ENCODE measurements around the gene BFSP2. TPM values are rescaled to one million over a fixed set of nuclear protein-coding genes. Genes with fewer than 3 reads are reported as not detected.

BFSP2 gene
- total RNA-seq, 4 donors from 2014 or later, result 2.6 TPM; not detected in 3

DNA sequence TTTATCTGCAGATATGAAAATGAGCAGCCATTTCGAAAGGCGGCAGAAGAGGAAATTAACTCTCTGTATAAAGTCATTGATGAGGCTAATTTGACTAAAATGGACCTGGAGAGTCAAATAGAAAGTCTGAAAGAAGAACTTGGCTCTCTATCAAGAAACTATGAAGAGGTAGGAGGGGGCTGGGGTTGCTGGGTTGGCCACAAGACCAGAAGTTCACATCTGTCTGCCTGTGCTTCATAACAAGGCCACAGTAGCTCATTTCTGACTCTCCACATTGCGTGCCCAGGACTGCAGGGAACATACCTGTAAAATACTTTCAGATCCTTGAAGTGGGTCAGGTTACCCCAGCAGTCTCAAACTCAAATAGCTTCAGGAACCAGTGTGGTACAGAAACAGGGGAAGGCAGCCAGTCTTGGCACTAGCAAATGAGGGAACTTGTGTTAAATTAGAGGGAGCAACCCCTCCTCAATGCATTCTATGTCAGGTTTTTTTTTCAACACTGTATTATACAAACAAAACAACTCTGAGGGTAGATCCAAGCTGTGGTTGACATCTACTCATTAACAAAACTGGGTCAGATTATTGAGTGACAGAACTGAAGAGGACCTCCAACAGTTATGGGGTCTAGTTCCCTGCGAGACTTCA is 48.7 kb downstream of the BFSP2 start:
- DNase-seq (ENCODE audit: low spot score in 2 of 2), result no peak
- TF ChIP-seq CTCF (IDR thresholded peaks at IDR 0.05), result no peak
- TF ChIP-seq POLR2A (IDR thresholded peaks at IDR 0.05), result no peak
- no peak for TF ChIP-seq EP300 (IDR thresholded peaks at IDR 0.05)
- Histone ChIP-seq H3K27me3 (no peaks in the 10 kb centered on the region), H3K27ac (no peak overlapping the region), H3K4me3 (no peak overlapping the region), H3K36me3 (no peaks in the 10 kb centered on the region), H3K4me1 (peaks cover 0 to 15% (median 4%) of the 10 kb centered on the region in 4 donors), H3K9me3 (no peaks in the 10 kb centered on the region)
- WGBS, 2 donors, result 55 to 83% methylated on average over 4 of the region's 4 CpGs

DNA sequence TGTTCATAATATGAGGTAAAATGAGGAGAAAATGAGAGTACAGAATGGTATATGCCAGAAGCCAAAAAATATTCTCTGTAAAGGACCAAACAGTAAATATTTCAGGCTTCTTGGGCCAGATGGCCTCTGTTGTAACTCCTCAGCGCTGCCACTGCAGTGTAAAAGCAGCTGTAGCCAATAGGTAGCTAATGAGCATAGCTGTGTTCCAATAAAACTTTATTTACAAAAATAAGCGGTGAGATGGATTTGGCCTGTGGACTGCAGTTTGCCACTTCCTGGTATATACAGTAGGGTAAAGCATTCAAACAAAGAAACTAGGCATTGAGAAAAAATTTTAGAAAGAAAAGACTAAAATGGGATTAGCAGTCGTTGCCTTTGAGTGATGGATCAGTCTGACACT is 51.5 kb downstream of the BFSP2 start:
- TF ChIP-seq CTCF (IDR thresholded peaks at IDR 0.05), result no peak
- TF ChIP-seq POLR2A (IDR thresholded peaks at IDR 0.05), result no peak
- no peak for TF ChIP-seq EP300 (IDR thresholded peaks at IDR 0.05)
- DNase-seq (ENCODE audit: low spot score in 2 of 2), result no peak
- H3K4me1 ChIP-seq, result peaks cover 0 to 15% (median 4%) of the 10 kb centered on the region in 4 donors
- no peaks in the 10 kb centered on the region for H3K36me3 ChIP-seq
- no peaks in the 10 kb centered on the region for H3K9me3 ChIP-seq
- H3K27ac ChIP-seq, result no peak overlapping the region
- WGBS, 2 donors, result 94 to 96% methylated on average over 3 of the region's 3 CpGs
- no peaks in the 10 kb centered on the region for H3K27me3 ChIP-seq
- H3K4me3 ChIP-seq, result no peak overlapping the region

DNA sequence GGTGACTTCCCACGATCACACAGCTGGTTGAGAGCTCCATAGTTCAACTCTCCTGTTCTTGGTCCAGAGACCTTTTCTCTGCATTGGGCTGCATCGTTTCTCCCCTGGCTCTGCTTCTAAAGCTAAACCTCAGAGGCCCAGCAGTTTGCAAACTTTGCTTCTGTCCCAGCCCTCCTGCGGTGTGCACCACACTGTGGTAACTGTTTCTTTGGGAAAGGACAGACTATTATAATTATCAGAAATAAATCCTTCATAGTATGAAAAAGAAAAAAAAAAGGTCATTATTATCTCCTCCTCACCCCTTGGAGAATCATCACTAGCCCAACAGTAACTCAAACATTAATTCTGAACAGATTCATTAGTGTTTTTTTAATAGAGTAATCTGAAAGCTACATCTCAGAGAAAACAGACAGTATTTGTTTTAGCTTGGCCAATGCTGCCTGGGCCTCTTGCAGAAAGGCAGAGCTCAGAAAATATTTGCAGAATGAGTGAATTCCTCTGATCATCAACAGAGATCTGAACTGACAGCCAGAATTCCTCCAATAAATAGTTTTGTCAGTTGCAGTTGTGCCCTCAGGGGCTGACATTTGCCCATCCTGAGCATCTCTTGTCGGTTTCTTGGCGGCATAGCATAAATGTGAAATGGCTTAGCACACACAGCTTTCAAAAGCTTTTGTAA is 52.9 kb downstream of the BFSP2 start:
- 31 to 36% methylated on average over 5 of the region's 5 CpGs for WGBS, 2 donors
- H3K9me3 ChIP-seq, result peaks cover 0 to 3% (median 0%) of the 10 kb centered on the region in 4 donors
- H3K36me3 ChIP-seq, result no peaks in the 10 kb centered on the region
- H3K27ac ChIP-seq, result peak overlapping the region in 1 of 4 donors; percentile 10
- peaks cover 0 to 15% (median 4%) of the 10 kb centered on the region in 4 donors for H3K4me1 ChIP-seq
- no peak for DNase-seq (ENCODE audit: low spot score in 2 of 2)
- no peaks in the 10 kb centered on the region for H3K27me3 ChIP-seq
- no peak overlapping the region for H3K4me3 ChIP-seq
- TF ChIP-seq CTCF (IDR thresholded peaks at IDR 0.05) (no peak), POLR2A (IDR thresholded peaks at IDR 0.05) (no peak), EP300 (IDR thresholded peaks at IDR 0.05) (no peak)

GRCh38 chr3:133453383-133453782 is 53.5 kb downstream of the BFSP2 start:
- TF ChIP-seq POLR2A (IDR thresholded peaks at IDR 0.05) (no peak), EP300 (IDR thresholded peaks at IDR 0.05) (no peak), CTCF (IDR thresholded peaks at IDR 0.05) (no peak)
- no peaks in the 10 kb centered on the region for H3K27me3 ChIP-seq
- peaks cover 0 to 15% (median 4%) of the 10 kb centered on the region in 4 donors for H3K4me1 ChIP-seq
- no peak for DNase-seq (ENCODE audit: low spot score in 2 of 2)
- no peaks in the 10 kb centered on the region for H3K36me3 ChIP-seq
- H3K4me3 ChIP-seq, result no peak overlapping the region
- peaks cover 0 to 3% (median 0%) of the 10 kb centered on the region in 4 donors for H3K9me3 ChIP-seq
- H3K27ac ChIP-seq, result no peak overlapping the region
- whole genome bisulfite sequencing, 2 donors, result 65 to 75% methylated on average over 3 of the region's 3 CpGs

DNA sequence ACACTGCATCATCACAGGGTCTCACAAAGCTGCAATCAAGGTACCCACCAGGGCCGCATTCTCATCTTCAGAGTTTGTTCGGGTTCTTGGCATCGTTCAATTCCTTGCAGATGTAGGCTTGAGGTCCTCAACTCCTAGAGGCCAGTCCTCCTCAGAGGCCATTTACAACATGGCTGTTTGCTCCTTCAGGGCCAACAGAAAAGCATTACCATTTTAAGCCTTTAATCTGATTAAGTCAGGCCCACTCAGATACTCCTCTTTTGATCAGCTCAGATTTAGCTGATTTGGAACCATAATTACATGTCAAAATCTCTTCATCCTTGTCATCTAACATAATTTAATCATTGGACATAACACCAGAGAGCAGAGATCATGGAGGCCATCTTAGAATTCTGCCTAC is 55.4 kb downstream of the BFSP2 start:
- WGBS, 2 donors, result 80 to 93% methylated on average over 3 of the region's 3 CpGs
- Histone ChIP-seq H3K27me3 (no peaks in the 10 kb centered on the region), H3K9me3 (peaks cover 0 to 3% (median 0%) of the 10 kb centered on the region in 4 donors), H3K4me1 (peaks cover 0 to 27% (median 4%) of the 10 kb centered on the region in 4 donors), H3K4me3 (no peak overlapping the region), H3K27ac (no peak overlapping the region), H3K36me3 (no peaks in the 10 kb centered on the region)
- no peak for DNase-seq (ENCODE audit: low spot score in 2 of 2)
- no peak for TF ChIP-seq EP300 (IDR thresholded peaks at IDR 0.05)
- no peak for TF ChIP-seq CTCF (IDR thresholded peaks at IDR 0.05)
- TF ChIP-seq POLR2A (IDR thresholded peaks at IDR 0.05), result no peak

Data from tibial nerve (tissue), 4 donors.